ENCODE results near the gene GTF2IRD1.

- no peak for TF ChIP-seq REST (IDR thresholded peaks at IDR 0.05; ENCODE audit: insufficient read depth in 1 of 2, low read depth in 2 of 2, low read length in 1 of 2)
- TF ChIP-seq CTCF (IDR thresholded peaks at IDR 0.05) = no peak
- TF ChIP-seq POLR2AphosphoS5 (IDR thresholded peaks at IDR 0.05; ENCODE audit: low read depth, low read length) = no peak
- TF ChIP-seq SIN3A (IDR thresholded peaks at IDR 0.05; ENCODE audit: borderline replicate concordance, insufficient read depth, low read depth, low read length) = no peak
- no peak for TF ChIP-seq TCF7L2 (IDR thresholded peaks at IDR 0.05; ENCODE audit: low read depth, low read length)
Measured at GRCh38 chr7:74475243-74475986, 21.7 kb downstream of the GTF2IRD1 start.
